Measurements from ENCODE around the gene HSD17B2.
"Not testable (repeated sequence)": the region's sequence is repeated elsewhere in the genome, so short reads cannot be mapped to it uniquely, and the experiment has no call there.

The HSD17B2 gene

GRCh38 chr16:82074019-82074558 is 39.0 kb downstream of the HSD17B2 start:
- DNase-seq (ENCODE audit: low read depth in 2 of 3, low spot score in 1 of 3): no peak

GRCh38 chr16:82078125-82078524 is 43.1 kb downstream of the HSD17B2 start:
- no peak for DNase-seq (ENCODE audit: low read depth in 2 of 3, low spot score in 1 of 3)

- DNase-seq (ENCODE audit: low read depth in 2 of 3, low spot score in 1 of 3): no peak
These were observed 44.8 kb downstream of the HSD17B2 start for GRCh38 chr16:82079892-82080291.

GRCh38 chr16:82081264-82081663 is 46.2 kb downstream of the HSD17B2 start:
- DNase-seq (ENCODE audit: low read depth in 2 of 3, low spot score in 1 of 3): no peak

GRCh38 chr16:82082097-82082496 is 47.0 kb downstream of the HSD17B2 start:
- DNase-seq (ENCODE audit: low read depth in 2 of 3, low spot score in 1 of 3): no peak

- DNase-seq (ENCODE audit: low read depth in 2 of 3, low spot score in 1 of 3): peak in 1 of 3 donors; percentile 10
These were observed 47.6 kb downstream of the HSD17B2 start for GRCh38 chr16:82082543-82083244.

GRCh38 chr16:82083710-82084353 is 48.8 kb downstream of the HSD17B2 start:
- no peak for DNase-seq (ENCODE audit: low read depth in 2 of 3, low spot score in 1 of 3)

GRCh38 chr16:82085011-82085779 is 50.1 kb downstream of the HSD17B2 start:
- DNase-seq (ENCODE audit: low read depth in 2 of 3, low spot score in 1 of 3): no peak

- DNase-seq (ENCODE audit: low read depth in 2 of 3, low spot score in 1 of 3): no peak
These were observed 53.4 kb downstream of the HSD17B2 start for GRCh38 chr16:82088483-82088882.

- DNase-seq (ENCODE audit: low read depth in 2 of 3, low spot score in 1 of 3): no peak
These were observed 56.2 kb downstream of the HSD17B2 start for GRCh38 chr16:82091241-82091640.

GRCh38 chr16:82092711-82093110 is 57.7 kb downstream of the HSD17B2 start:
- no peak for DNase-seq (ENCODE audit: low read depth in 2 of 3, low spot score in 1 of 3)

GRCh38 chr16:82093666-82094300 is 58.7 kb downstream of the HSD17B2 start:
- no peak for DNase-seq (ENCODE audit: low read depth in 2 of 3, low spot score in 1 of 3)

- no peak for DNase-seq (ENCODE audit: low read depth in 2 of 3, low spot score in 1 of 3)
These were observed 60.0 kb downstream of the HSD17B2 start for GRCh38 chr16:82094942-82095540.

GRCh38 chr16:82096641-82097040 is 61.6 kb downstream of the HSD17B2 start:
- DNase-seq (ENCODE audit: low read depth in 2 of 3, low spot score in 1 of 3): no peak

- DNase-seq (ENCODE audit: low read depth in 2 of 3, low spot score in 1 of 3): no peak
These were observed 70.1 kb downstream of the HSD17B2 start for GRCh38 chr16:82105107-82105506.

- no peak for DNase-seq (ENCODE audit: low read depth in 2 of 3, low spot score in 1 of 3)
These were observed 73.0 kb downstream of the HSD17B2 start for GRCh38 chr16:82108100-82108499.

- DNase-seq (ENCODE audit: low read depth in 2 of 3, low spot score in 1 of 3): no peak
These were observed 73.7 kb downstream of the HSD17B2 start for GRCh38 chr16:82108774-82109173.

GRCh38 chr16:82109266-82109665 is 74.2 kb downstream of the HSD17B2 start:
- not testable (repeated sequence) for DNase-seq (ENCODE audit: low read depth in 2 of 3, low spot score in 1 of 3)

- no peak for DNase-seq (ENCODE audit: low read depth in 2 of 3, low spot score in 1 of 3)
These were observed 76.9 kb downstream of the HSD17B2 start for GRCh38 chr16:82111944-82112343.

- no peak for DNase-seq (ENCODE audit: low read depth in 2 of 3, low spot score in 1 of 3)
These were observed 78.7 kb downstream of the HSD17B2 start for GRCh38 chr16:82113741-82114140.

- DNase-seq (ENCODE audit: low read depth in 2 of 3, low spot score in 1 of 3): no peak
These were observed 81.5 kb downstream of the HSD17B2 start for GRCh38 chr16:82116535-82116934.
